GM21528 (cell line): ENCODE measurements around the gene CC2D1A.

Source experiments
- ATAC-seq: cut with Tn5 transposase; IDR thresholded peaks from one replicate; pipeline ENCODE4 v1.9.1; 2021; ENCODE audit warnings: mild to moderate bottlenecking, moderate library complexity; ENCODE audit not compliant: unreplicated experiment, low FRiP score

Gene CC2D1A

DNA sequence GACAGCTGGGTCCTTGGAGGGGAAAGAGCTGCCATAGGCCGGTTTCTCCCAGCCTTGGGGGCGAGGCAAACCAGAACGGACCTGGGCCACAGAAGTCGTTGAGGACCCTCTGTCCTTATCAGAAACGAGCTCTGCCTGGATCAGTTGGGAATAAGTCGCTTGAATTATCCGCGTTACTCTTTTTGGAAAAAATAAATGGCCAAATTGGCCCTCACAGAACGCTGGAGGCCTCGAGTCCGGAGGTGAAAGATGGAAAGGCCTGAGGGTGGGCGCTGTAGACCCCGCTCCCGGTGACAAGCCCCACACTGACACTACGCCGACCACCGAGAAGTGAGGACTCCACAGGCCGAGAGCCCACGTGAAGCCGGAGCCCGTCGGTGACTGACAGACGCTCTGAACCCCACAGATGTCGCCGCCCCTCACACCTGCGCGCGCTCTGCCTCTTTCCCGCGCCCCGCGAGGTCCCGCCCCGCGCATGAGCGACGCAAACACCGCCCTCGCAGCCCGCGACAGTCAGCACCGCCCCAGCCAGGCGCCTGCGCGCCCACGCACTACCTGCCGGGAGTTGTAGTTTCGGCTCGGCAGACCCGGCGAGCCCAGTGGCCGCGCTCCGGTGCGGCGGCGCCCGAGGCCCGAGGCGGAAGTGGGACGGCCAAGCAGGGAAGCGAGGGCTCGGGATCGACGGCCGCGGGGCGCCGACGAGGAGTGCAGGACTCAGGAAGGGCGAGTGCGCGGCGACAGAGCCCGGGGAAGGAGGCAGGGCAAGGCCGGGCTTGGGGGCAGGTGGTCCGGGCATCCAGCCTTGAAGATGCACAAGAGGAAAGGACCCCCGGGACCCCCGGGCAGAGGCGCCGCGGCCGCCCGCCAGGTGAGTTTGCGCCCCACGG is at the start of gene CC2D1A, which contains the start of gene BRME1:
Gene CC2D1A (plus strand): TSS at position 568 of the 887 bp plus-strand sequence. CDS start 241 bp downstream, at position 809.
Gene BRME1 (minus strand): TSS at position 484 of the 887 bp plus-strand sequence. CDS start 1,225 bp downstream, outside the sequence.
- ATAC-seq = peak; percentile 82

GRCh38 chr19:13856497-13856896 is 49.5 kb upstream of the CC2D1A start:
- no peak for ATAC-seq

DNA sequence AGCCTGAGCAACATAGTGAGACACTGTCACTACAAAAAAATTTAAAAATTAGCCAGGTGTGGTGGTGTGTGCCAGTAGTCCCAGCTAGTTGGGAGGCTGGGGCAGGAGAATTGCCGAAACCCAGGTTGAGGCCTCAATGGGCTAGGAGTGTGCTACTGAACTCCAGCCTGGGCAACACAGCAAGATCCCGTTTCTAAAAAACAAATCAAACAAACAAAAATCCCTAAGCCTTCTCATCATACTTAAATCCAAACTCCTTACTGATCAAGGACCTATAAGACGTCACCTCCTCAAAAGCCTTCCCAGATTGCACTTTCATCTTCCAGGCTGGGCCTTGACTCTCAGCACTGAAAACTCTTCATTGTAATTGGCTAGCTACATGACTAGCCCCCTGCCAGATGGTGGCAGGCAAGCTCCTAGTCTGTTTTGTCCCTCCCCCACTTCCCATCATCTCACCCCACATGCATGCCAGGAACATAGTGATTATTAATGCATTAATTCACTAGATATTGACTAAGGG is 46.6 kb upstream of the CC2D1A start:
- ATAC-seq = no peak

DNA sequence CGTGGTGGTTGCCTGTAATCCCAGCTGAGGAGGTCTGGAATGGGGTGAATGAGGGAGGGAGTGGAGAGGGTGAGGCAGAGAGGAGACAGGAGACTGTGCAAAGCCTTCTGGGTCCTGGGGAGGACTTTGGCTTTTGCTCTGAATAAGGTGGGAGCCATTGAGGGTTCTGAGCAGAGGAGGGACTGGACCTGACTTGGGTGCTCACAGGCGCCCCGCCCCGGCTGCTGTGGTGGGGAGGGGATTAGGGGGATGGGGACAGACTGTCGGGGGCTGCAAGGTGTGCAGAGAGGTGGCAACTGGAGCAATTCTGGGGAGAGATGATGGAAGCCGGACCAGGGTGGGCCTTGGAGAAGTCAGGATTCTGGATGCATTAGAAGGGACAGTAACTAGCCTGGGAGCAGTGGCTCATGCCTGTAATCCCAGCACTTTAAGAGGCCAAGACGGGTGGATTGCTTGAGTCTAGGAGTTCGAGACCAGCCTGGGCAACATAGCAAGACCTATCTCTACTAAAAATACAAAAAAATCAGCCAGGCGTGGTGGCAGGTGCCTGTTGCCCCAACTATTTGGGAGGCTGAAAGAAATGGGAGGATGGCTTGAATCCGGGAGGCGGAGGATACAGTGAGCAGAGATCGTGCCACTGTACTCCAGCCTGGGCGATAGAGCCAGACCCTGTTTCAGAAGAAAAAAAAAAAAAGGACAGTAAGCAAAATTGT is 45.2 kb upstream of the CC2D1A start:
- no peak for ATAC-seq

DNA sequence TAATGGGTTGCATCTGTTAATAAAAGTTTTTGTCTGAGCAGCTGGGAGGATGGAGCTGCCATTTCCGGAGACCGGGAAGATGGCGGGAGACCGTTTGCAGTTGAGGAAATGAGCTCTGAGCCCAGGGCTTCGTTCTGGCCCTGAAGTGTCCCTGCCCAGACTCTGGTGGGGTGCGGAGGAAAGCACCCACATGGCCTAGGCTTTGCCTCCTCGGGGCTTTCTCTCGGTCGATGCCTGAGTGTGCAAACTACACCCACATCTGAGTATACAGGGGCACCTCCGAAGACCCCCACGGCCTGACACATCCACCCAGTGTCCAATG is 44.6 kb upstream of the CC2D1A start:
- ATAC-seq = peak; percentile 28

GRCh38 chr19:13861714-13862531 is 44.1 kb upstream of the CC2D1A start:
- peak; percentile 54 for ATAC-seq

DNA sequence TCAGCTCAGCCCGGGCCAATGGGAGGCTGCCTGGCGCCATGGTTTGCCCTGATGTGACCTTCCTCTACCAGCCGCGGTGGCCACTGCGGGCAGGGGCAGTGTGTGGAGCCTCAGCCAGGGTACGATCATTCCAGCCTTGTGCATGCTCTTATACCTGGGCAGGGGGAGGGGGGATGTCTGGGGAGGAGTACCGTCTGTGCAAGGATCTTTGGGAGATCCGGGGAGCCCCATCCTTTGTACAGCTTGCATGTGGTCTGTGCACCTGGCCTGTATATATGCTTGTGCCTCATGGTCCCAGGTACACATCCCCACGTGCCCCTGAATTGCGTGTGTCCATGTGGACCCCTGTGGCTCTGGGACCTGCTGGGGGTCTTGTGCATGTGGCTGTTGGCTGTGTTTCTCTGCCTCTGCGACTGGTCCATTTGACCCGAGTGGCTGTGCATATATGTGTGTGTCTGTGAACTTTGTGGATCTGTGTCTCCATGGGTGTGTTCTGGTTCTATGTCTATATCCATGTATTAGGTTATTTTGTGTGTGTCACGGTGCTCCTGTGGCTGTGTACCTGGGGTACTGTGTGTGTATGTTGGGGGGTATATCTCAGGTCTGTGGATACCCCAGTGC is 41.8 kb upstream of the CC2D1A start:
- ATAC-seq = no peak

GRCh38 chr19:13864667-13865570 is 41.1 kb upstream of the CC2D1A start:
- ATAC-seq = no peak

DNA sequence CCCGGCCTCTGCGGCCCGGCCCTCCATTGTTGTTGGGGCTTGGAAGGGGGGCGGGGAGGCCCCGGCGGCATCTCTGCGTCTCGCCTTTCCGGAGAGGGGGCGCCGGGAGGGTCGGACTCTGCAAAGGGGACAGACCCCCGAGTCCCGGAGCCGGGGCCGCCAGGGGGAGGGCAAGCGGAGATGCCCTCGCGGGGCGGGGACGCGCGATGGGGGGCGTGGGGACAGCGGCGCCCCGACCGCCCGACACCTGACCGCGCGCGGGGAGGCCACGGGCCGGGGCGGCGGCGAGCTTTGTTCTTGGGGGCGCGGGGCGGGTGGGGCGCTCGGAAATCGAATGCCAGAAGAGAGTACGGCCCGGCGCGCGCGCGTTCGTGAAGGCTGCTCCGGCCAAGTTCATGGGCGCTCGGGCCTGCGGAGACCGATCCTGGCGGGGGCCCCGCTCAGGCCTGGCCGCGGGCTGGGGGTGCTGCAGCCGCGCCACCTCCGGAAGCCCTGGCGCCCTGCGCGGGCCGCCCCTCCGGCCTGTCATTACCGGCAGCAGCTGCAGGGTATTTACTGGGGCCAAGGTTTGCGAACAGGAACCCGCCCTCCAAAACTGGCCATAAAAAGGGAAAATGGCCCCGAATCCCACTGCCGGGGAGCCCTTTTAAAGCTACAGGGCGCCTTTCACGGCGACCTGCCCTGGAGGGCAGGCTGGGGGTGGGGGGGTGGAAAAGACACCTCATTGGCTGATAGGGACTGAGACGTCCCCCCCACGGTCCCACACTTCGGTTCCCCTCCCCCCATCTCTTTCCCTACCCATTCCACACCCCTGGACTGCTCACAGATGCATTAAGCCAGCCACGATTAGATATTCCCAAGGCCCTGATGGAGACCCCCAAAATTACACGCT is 40.2 kb upstream of the CC2D1A start:
- no peak for ATAC-seq

GRCh38 chr19:13866463-13867046 is 39.4 kb upstream of the CC2D1A start:
- ATAC-seq = no peak

DNA sequence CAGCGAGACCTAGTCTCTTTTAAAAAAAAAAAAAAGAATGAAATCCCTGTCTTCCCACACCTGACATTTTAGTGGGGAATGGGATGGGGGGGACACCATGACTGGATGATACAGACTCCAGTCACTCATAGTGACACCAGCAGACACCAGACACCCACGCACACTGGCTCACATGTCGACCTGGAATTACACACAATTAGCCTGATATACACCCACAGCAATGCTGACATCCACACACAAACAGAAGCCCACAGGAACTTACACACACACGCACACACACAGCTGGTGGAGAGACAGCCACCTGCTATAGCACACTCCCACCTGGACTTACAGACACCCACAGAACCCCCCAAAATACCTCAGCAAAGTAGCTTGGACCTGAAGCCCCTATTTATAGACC is 37.3 kb upstream of the CC2D1A start:
- no peak for ATAC-seq

GRCh38 chr19:13869281-13869680 is 36.7 kb upstream of the CC2D1A start:
- no peak for ATAC-seq

GRCh38 chr19:13870873-13871272 is 35.1 kb upstream of the CC2D1A start:
- ATAC-seq = no peak

GRCh38 chr19:13872339-13872694 is 33.7 kb upstream of the CC2D1A start:
- ATAC-seq = no peak

DNA sequence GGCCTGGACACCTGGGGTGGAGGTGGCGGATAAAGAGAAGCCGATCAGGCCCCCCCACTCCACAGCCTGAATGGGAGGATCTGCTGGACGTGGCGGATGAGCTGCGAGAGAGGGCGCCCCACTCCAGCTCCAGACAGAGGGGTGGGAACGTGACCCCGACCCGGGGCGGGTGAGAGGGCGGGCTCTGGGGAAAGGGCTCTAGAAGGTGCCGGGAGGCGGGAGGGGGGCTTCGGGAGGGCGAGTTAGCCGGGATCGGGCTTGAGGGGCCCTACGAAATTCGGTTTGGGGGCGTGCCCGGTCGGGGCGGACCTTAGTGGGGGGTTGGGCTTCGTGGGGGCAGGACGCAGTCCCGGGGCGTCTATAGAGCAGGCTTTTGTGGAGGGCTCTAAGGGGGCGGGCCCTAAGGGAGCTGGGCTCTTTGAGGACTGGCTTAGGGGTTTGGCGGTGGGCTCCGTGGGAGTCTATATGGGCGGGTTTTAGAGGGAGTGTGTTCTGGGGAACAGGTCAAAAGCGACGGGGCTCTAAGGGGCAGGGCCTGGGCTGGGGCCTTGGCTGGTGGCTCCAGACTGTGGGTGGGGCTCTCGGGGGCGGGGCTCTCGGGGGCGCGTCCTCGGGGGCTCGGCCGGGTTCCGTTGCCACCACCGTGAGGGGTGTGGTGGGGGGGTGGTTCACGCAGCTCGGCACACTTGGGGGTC is 33.2 kb upstream of the CC2D1A start:
- no peak for ATAC-seq

DNA sequence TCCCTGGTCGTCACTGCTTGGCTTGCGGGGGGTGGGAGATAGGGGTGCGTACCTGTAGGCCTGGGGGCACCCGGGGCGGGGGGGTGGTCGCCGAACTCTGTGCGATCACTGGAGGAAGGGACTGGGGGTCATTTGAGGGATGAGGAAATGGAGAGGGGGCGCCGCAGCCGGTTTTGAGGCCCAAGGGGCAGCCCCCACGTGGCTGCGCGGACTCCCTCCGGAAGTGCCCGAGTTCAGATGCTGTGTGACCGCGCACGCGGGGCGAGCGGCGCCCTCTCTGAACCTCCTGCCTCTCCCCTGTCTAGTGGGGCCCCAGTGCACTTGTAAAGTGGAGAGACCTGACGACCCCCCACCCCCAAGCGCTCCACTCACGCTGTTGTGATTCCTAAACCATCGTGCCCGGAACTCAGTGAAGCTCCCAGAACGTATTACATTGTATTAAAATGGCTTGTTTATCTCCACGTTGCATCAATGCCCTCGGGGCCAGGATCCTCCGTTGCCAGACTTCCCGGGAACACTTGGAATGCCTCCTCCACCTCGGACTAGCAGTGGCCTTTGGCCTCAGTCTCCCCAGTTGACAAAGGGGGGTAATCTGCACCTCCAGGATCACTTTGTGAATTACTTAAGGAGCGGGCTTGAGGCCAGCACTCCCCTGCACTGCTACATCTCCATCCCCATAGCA is 32.0 kb upstream of the CC2D1A start:
- ATAC-seq = no peak

GRCh38 chr19:13875824-13876223 is 30.2 kb upstream of the CC2D1A start:
- no peak for ATAC-seq
